H9 (cell line): ENCODE measurements around the gene C1orf105. TPM values are rescaled to one million over a fixed set of nuclear protein-coding genes. Genes with fewer than 3 reads are reported as not detected.

Experiments used
- DNase-seq: peaks from one replicate; pipeline ENCODE4 v3.0.0-alpha.2; 2017
- H2AFZ ChIP-seq: one replicate; pipeline ENCODE4 v1.6.1; 2013; ENCODE audit warnings: mild to moderate bottlenecking, low read length, control low read depth, moderate library complexity
- H2AK5ac ChIP-seq: 2 replicates; pipeline ENCODE4 v1.6.1; 2013; ENCODE audit warnings: low read length, control low read depth, mixed read lengths; ENCODE audit not compliant: insufficient read length
- H2BK120ac ChIP-seq: one replicate; pipeline ENCODE4 v1.6.1; 2013; ENCODE audit warnings: low read depth, mild to moderate bottlenecking, low read length, control low read depth, inconsistent platforms; ENCODE audit not compliant: poor library complexity, severe bottlenecking
- H2BK12ac ChIP-seq: 2 replicates; pipeline ENCODE4 v1.6.1; 2013; ENCODE audit warnings: low read length, control low read depth, mixed read lengths, low read depth; ENCODE audit not compliant: insufficient read length
- H2BK15ac ChIP-seq: 2 replicates; pipeline ENCODE4 v1.6.1; 2013; ENCODE audit warnings: low read depth, low read length, control low read depth
- H2BK20ac ChIP-seq: one replicate; pipeline ENCODE4 v1.6.1; 2013; ENCODE audit warnings: low read depth, mild to moderate bottlenecking, low read length, control low read depth, inconsistent platforms; ENCODE audit not compliant: poor library complexity, severe bottlenecking
- H2BK5ac ChIP-seq: 2 replicates; pipeline ENCODE4 v1.6.1; 2013; ENCODE audit warnings: low read length, control low read depth, mixed read lengths; ENCODE audit not compliant: insufficient read length
- H3K14ac ChIP-seq: 2 replicates; pipeline ENCODE4 v1.6.1; 2013; ENCODE audit warnings: low read length, control low read depth; ENCODE audit not compliant: insufficient read depth
- H3K18ac ChIP-seq: 2 replicates; pipeline ENCODE4 v1.6.1; 2013; ENCODE audit warnings: low read depth, mild to moderate bottlenecking, mixed read lengths, low read length, control low read depth; ENCODE audit not compliant: insufficient read length
- H3K23ac ChIP-seq: 2 replicates; pipeline ENCODE4 v1.6.1; 2013; ENCODE audit warnings: low read length, control low read depth, mixed read lengths, low read depth; ENCODE audit not compliant: insufficient read length
- H3K23me2 ChIP-seq: 2 replicates; pipeline ENCODE4 v1.6.1; 2013; ENCODE audit warnings: low read depth, mild to moderate bottlenecking, mixed read lengths, low read length, control low read depth; ENCODE audit not compliant: insufficient read length, poor library complexity, severe bottlenecking
- H3K27ac ChIP-seq: 2 replicates; pipeline ENCODE4 v1.5.1; 2013; ENCODE audit warnings: low read length, control low read depth, mixed read lengths, low read depth; ENCODE audit not compliant: insufficient read length
- H3K27me3 ChIP-seq: 2 replicates; pipeline ENCODE4 v1.6.1; 2013; ENCODE audit warnings: low read length, control low read depth, inconsistent platforms; ENCODE audit not compliant: insufficient read depth
- H3K4ac ChIP-seq: 2 replicates; pipeline ENCODE4 v1.6.1; 2013; ENCODE audit warnings: low read depth, mild to moderate bottlenecking, control low read depth, inconsistent platforms, low read length, moderate library complexity
- H3K4me1 ChIP-seq: 2 replicates; pipeline ENCODE4 v1.6.1; 2013; ENCODE audit warnings: low read length, control low read depth, inconsistent platforms; ENCODE audit not compliant: insufficient read depth
- H3K4me2 ChIP-seq: 2 replicates; pipeline ENCODE4 v1.6.1; 2013; ENCODE audit warnings: low read length, control low read depth, mixed read lengths; ENCODE audit not compliant: insufficient read length, insufficient read depth
- H3K56ac ChIP-seq: 2 replicates; pipeline ENCODE4 v1.6.1; 2013; ENCODE audit warnings: low read depth, mild to moderate bottlenecking, mixed read lengths, low read length, control low read depth; ENCODE audit not compliant: insufficient read length
- H3K79me1 ChIP-seq: 2 replicates; pipeline ENCODE4 v1.6.1; 2013; ENCODE audit warnings: low read depth, mild to moderate bottlenecking, moderate library complexity, low read length, control low read depth, inconsistent platforms; ENCODE audit not compliant: insufficient read depth, poor library complexity, severe bottlenecking
- H3K79me2 ChIP-seq: 2 replicates; pipeline ENCODE4 v1.6.1; 2013; ENCODE audit warnings: low read length, control low read depth, inconsistent platforms; ENCODE audit not compliant: insufficient read depth
- H3K9ac ChIP-seq: 2 replicates; pipeline ENCODE4 v1.6.1; 2013; ENCODE audit warnings: low read length, control low read depth, mixed read lengths; ENCODE audit not compliant: insufficient read length; ENCODE audit errors: extremely low read depth
- H3K9me3 ChIP-seq: one replicate; pipeline ENCODE4 v1.6.1; 2013; ENCODE audit warnings: low read depth, low read length, inconsistent platforms; ENCODE audit not compliant: control insufficient read depth
- H3T11ph ChIP-seq: one replicate; pipeline ENCODE4 v1.6.1; 2013; ENCODE audit warnings: mild to moderate bottlenecking, low read length, control low read depth, inconsistent platforms
- H4K20me1 ChIP-seq: one replicate; pipeline ENCODE4 v1.6.1; 2013; ENCODE audit not compliant: control insufficient read depth, insufficient read length, insufficient read depth
- H4K5ac ChIP-seq: 2 replicates; pipeline ENCODE4 v1.6.1; 2013; ENCODE audit warnings: low read depth, mild to moderate bottlenecking, mixed read lengths, low read length, control low read depth; ENCODE audit not compliant: insufficient read length
- H4K8ac ChIP-seq: replicated peaks from 2 replicates; pipeline ENCODE4 v1.6.1; 2013; ENCODE audit warnings: low read length, control low read depth, mixed read lengths, low read depth; ENCODE audit not compliant: insufficient read length
- H4K91ac ChIP-seq: 2 replicates; pipeline ENCODE4 v1.6.1; 2013; ENCODE audit warnings: low read depth, mild to moderate bottlenecking, moderate library complexity, mixed read lengths, low read length, control low read depth; ENCODE audit not compliant: insufficient read length
- H3K27ac Mint-ChIP-seq, 3 experiments: 2 replicates in 2 of 3; 3 replicates in 1 of 3; pipeline ENCODE4 v1.8.0; 2020 to 2021; ENCODE audit warnings: mixed read lengths in 3 of 3, mild to moderate bottlenecking in 1 of 3, moderate library complexity in 1 of 3
- H3K27me3 Mint-ChIP-seq: 2 replicates; pipeline ENCODE4 v1.8.0; 2021; ENCODE audit warnings: low read depth, mild to moderate bottlenecking, moderate library complexity, mixed read lengths
- H3K36me3 Mint-ChIP-seq, 3 experiments: 2 replicates in 2 of 3; 3 replicates in 1 of 3; pipeline ENCODE4 v1.8.0; 2020 to 2021; ENCODE audit warnings: low read depth in 3 of 3, mixed read lengths in 3 of 3; ENCODE audit not compliant: insufficient read depth in 1 of 3
- H3K4me1 Mint-ChIP-seq, 2 experiments: 2 replicates each; pipeline ENCODE4 v1.8.0; 2020; ENCODE audit warnings: mixed read lengths in 2 of 2
- H3K4me3 Mint-ChIP-seq, 2 experiments: 2 replicates in 1 of 2; 3 replicates in 1 of 2; pipeline ENCODE4 v1.8.0; 2020 to 2021; ENCODE audit warnings: mild to moderate bottlenecking in 2 of 2, mixed read lengths in 2 of 2, moderate library complexity in 1 of 2
- H3K9me3 Mint-ChIP-seq, 2 experiments: 2 replicates in 1 of 2; 3 replicates in 1 of 2; pipeline ENCODE4 v1.8.0; 2020; ENCODE audit warnings: mild to moderate bottlenecking in 2 of 2, mixed read lengths in 2 of 2, moderate library complexity in 1 of 2
- WGBS: extraction: QIAGEN DNeasy Blood & Tissue Kit; methylation state at CpG from one replicate; pipeline ENCODE4 v1.1.7; 2013; ENCODE audit warnings: missing lambda C conversion rate, low lambda C conversion rate, mixed read lengths; ENCODE audit not compliant: insufficient read length; ENCODE audit errors: extremely low coverage; 5-methylcytosine and 5-hydroxymethylcytosine counted together
- total RNA-seq: library from RNA; stranded (reverse); gene quantifications from 2 replicates; pipeline ENCODE4 v1.2.1, GENCODE V29; 2021
- TF ChIP-seq, protein P1 (sequence below): fragments of 200-600 bp; sonication (generic); conservative IDR thresholded peaks from 3 replicates; pipeline ENCODE4 v1.8.0; 2021; ENCODE audit warnings: antibody characterized with exemption, mild to moderate bottlenecking

The C1orf105 gene
- total RNA-seq, 1 experiment from 2014 or later: not detected

GRCh38 chr1:172383536-172383935, 36.9 kb upstream of the C1orf105 start:
- no peak overlapping the region for H3K18ac ChIP-seq
- WGBS: no CpG with 5 or more reads among the region's 3 CpGs
- no peak overlapping the region for H3K4ac ChIP-seq
- H3K36me3 Mint-ChIP-seq: no peaks in the 10 kb centered on the region; a peak in 1 of 7 replicates
- no peaks in the 10 kb centered on the region for H3K9me3 ChIP-seq
- no peaks in the 10 kb centered on the region for H3K9me3 Mint-ChIP-seq
- no peak overlapping the region for H2BK12ac ChIP-seq
- H2BK20ac ChIP-seq: no peak overlapping the region
- DNase-seq: no peak
- H3K79me1 ChIP-seq: no peaks in the 10 kb centered on the region
- H3T11ph ChIP-seq: no peak overlapping the region
- no peaks in the 10 kb centered on the region for H4K20me1 ChIP-seq
- no peak overlapping the region for H2BK5ac ChIP-seq
- H3K23ac ChIP-seq: no peak overlapping the region
- no peak overlapping the region for H4K5ac ChIP-seq
- no peaks in the 10 kb centered on the region for H3K27me3 ChIP-seq
- H3K27ac ChIP-seq: no peak overlapping the region
- no peak overlapping the region for H2BK15ac ChIP-seq
- no peak overlapping the region for H2BK120ac ChIP-seq
- H3K4me1 ChIP-seq: peaks cover 5% of the 10 kb centered on the region; the same call in 1 of the 2 replicates
- H2AFZ ChIP-seq: no peak overlapping the region
- no peak overlapping the region for H4K91ac ChIP-seq
- H3K56ac ChIP-seq: no peak overlapping the region
- no peak overlapping the region for H3K14ac ChIP-seq
- H3K4me1 Mint-ChIP-seq: peaks cover 34 to 41% of the 10 kb centered on the region in 2 experiments
- TF ChIP-seq, protein P1, sequence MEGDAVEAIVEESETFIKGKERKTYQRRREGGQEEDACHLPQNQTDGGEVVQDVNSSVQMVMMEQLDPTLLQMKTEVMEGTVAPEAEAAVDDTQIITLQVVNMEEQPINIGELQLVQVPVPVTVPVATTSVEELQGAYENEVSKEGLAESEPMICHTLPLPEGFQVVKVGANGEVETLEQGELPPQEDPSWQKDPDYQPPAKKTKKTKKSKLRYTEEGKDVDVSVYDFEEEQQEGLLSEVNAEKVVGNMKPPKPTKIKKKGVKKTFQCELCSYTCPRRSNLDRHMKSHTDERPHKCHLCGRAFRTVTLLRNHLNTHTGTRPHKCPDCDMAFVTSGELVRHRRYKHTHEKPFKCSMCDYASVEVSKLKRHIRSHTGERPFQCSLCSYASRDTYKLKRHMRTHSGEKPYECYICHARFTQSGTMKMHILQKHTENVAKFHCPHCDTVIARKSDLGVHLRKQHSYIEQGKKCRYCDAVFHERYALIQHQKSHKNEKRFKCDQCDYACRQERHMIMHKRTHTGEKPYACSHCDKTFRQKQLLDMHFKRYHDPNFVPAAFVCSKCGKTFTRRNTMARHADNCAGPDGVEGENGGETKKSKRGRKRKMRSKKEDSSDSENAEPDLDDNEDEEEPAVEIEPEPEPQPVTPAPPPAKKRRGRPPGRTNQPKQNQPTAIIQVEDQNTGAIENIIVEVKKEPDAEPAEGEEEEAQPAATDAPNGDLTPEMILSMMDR: no peak
- H3K79me2 ChIP-seq: no peaks in the 10 kb centered on the region
- H3K4me3 Mint-ChIP-seq: no peak overlapping the region
- peak overlapping the region in 2 of 3 experiments; percentile 37 to 49; a peak in 2 of 7 replicates for H3K27ac Mint-ChIP-seq
- H3K4me2 ChIP-seq: no peak overlapping the region
- no peak overlapping the region for H2AK5ac ChIP-seq
- H3K27me3 Mint-ChIP-seq: no peaks in the 10 kb centered on the region
- no peak overlapping the region for H4K8ac ChIP-seq
- no peaks in the 10 kb centered on the region for H3K23me2 ChIP-seq
- no peak overlapping the region for H3K9ac ChIP-seq
